ENCODE measurements around the gene ST7.
"Not testable (repeated sequence)": the region's sequence is repeated elsewhere in the genome, so short reads cannot be mapped to it uniquely, and the experiment has no call there.

The ST7 gene

DNA sequence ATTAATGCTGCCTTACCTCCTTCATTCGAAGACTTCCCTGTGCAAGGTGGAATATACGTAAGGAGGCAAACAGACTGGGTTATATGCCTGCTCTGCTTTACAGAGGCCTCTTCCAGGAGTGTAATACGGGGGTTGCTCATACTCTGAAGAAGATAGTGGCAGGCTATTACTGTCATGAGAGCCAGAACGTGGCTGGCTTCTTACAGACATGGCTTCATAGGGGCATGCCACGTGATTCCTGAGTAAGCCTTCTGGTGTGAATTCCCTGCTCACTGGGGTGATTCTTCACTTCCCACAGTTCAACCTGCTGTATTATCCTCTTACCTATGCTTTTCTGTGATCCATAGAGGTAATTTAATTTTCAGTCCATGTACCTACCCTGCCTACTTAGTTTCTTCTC is 141.8 kb downstream of the ST7 start:
- DNase-seq (ENCODE audit: low read depth in 3 of 3) = no peak

GRCh38 chr7:117096330-117096729 is 143.0 kb downstream of the ST7 start:
- no peak for DNase-seq (ENCODE audit: low read depth in 3 of 3)

GRCh38 chr7:117096942-117097341 is 143.6 kb downstream of the ST7 start:
- no peak for DNase-seq (ENCODE audit: low read depth in 3 of 3)

GRCh38 chr7:117097860-117098259 is 144.6 kb downstream of the ST7 start:
- DNase-seq (ENCODE audit: low read depth in 3 of 3) = no peak

DNA sequence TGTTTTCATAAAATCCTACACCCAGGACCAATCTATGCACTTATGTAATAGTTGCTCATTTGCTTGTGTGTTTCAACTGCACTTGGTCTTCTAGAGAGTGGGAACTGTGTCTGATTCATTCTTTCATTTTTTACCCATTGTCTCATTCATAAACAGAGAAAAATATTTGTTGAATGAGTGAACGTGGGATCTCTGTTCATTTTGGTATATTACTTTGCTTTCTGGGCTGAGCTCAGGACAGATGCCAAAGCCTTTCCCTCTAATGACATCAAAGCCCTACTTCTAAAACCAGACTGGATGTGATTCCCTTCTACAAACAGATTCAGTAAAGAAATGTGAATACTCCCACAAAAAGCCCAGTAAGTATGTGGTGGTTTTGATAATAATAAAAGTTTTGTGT is 145.2 kb downstream of the ST7 start:
- no peak for DNase-seq (ENCODE audit: low read depth in 3 of 3)

DNA sequence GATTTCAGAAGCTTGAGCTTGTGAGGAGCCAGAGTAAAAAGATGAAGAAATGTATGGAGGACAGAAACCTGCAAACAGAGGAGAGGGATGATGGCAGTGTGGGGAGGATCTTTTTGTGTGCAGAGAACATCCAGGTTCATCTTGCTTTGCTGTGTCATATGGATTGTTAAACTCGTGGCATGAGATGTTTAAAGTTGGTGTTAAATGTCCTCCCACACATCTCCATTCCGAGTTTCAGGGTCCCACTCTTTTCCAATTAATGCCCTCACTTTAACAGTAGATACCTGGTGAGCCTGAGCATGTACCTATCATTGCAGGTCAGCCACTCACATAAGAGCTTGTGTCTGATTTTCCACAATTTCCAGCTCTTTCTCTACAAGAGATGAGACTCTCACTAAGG is 147.7 kb downstream of the ST7 start:
- no peak for DNase-seq (ENCODE audit: low read depth in 3 of 3)

DNA sequence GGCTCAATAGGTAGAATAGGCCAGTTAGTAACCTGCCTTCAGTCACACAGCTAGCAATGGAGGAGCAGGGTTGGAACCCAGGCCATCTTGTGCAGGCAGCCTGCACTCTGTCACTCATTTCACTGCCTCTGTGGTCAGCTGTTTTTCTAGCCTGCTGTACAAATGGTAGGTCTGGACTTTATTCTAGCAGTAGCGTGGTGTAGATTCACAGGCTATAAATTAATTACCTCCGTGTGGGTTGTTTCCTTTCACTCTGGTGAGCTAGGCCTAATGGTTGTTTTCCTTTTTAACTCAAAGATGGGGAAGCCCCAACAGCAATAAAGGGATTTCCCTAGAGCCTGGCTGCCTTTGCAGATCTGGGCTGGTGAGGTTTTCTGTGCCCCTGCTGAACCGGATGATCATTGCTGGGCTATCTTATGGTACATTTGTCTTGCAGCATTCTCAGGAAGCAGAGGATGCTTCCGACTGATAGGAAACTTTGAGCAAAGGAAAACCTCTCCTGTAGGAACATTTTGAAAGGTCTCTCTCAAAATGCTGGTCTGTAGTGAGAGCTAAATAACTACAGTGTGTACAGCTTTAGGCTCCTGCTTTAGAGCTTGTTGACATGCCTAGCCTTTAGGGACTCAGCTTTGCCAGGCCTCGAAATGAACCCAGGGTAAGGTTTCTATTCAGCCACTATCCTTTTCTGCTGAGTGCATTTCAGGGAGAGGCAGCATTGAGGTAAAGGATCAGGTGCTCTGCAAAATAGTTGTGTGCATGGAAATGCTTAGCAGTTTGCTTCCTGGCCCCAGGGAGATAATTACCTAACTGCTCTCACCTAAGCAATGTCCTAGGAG is 157.4 kb downstream of the ST7 start:
- peak in 2 of 3 donors; percentile 17 to 35 for DNase-seq (ENCODE audit: low read depth in 3 of 3)

DNA sequence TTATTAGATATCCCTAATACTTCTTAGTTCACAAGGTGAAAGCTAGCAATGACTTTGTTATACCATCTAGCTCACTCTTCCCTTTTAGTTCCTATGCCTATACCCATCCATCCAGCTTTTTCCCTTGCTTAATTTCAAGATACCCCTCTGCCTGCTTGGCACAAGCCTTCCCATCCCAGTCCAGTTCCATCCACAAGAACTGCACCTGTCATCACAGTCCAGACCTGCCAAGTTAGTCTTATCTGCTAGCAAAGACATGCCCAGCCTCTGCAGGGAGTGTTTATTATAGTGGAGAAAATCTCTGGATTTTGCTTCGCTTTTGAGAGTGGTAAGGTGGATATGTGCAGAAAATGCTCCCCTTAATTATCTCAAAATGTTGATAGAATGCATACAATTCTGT is 158.2 kb downstream of the ST7 start:
- no peak for DNase-seq (ENCODE audit: low read depth in 3 of 3)

DNA sequence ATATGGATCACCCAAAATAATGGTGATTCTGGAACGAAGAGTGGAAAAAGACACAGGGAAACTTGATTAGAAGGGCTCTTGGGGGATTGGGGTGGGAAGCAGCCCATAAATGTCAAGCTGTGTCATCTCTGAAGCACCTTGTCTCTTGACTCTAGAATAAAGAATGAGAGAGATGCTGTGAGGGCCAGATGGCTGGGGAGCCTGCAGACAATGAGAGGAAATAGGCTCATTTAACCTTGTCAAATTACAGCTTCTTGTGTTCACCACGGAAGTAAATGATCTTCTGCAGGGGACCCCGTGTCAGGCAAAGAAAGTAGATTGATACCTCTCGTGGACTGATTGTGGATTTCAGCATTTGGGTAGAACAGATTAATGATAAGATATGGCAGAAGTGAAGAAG is 159.3 kb downstream of the ST7 start:
- DNase-seq (ENCODE audit: low read depth in 3 of 3) = no peak

- no peak for DNase-seq (ENCODE audit: low read depth in 3 of 3)
Measured at GRCh38 chr7:117113871-117114270, 160.6 kb downstream of the ST7 start.

DNA sequence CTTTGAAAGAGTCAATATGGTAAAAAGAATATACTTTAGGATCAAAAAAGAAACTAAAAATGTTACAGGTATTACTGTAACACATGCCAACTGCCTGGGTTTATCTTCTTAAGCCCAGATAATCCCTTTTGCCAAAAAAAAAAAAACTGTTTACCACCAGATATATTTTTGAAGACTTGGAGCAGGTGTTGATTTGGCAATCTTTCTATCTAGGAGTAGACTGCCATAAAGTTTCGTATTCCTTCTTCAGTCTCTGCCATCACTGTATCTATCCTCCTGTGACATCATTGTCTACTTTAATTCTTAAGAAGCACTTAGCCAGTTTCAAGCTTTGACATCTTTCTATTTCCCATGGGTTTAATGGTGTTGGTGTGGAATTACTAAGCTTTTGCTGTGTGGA is 161.0 kb downstream of the ST7 start:
- DNase-seq (ENCODE audit: low read depth in 3 of 3) = no peak

DNA sequence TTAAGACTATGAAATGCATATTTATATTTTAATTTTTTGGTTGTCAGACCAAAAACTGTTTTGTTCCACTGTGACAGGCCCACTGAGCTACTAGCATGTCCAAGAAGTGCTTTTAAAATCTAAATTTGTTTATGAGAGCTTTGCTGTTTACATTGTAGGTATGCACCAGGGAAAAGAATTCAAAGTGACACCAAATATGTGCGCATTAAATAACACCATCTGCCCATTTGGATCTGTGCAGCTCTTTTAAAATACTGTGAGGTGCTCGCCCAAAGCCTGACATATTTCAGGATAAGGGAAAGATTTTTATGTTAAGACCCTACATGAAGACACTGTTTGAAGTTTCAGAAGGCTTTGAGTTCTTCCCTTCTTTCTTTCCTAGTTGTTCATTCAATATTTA is 162.9 kb downstream of the ST7 start:
- no peak for DNase-seq (ENCODE audit: low read depth in 3 of 3)

- DNase-seq (ENCODE audit: low read depth in 3 of 3) = no peak
Measured at GRCh38 chr7:117117172-117117571, 163.9 kb downstream of the ST7 start.

GRCh38 chr7:117118579-117119180 is 165.4 kb downstream of the ST7 start:
- no peak for DNase-seq (ENCODE audit: low read depth in 3 of 3)

- DNase-seq (ENCODE audit: low read depth in 3 of 3) = peak; percentile 44 to 73 (median 65)
Measured at GRCh38 chr7:117119192-117119924, 166.1 kb downstream of the ST7 start.

DNA sequence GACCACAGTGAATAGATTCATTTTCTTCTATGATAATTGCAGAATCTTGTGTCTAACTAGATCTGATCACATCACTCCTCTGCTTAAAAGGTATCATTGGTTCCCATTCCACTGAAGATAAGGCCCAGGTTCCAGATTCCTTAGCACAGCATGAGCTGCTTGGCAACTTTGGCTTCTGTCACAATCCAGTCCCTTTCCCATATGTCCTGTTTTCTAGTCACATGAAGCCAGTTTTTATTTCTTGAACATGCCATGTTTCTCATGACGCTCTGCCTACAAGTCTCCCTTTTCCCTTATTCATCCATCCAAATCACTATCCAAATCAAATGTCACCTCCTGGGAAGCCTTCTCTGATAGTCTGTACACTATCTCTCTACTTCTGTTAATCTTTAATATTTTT is 167.0 kb downstream of the ST7 start:
- not testable (repeated sequence) for DNase-seq (ENCODE audit: low read depth in 3 of 3)

DNA sequence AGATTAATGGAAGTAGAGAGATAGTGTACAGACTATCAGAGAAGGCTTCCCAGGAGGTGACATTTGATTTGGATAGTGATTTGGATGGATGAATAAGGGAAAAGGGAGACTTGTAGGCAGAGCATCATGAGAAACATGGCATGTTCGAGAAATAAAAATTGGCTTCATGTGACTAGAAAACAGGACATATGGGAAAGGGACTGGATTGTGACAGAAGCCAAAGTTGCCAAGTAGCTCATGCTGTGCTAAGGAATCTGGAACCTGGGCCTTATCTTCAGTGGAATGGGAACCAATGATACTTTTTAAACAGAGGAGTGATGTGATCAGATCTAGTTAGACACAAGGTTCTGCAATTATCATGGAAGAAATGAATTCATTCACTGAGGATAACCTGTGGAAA is 168.7 kb downstream of the ST7 start:
- not testable (repeated sequence) for DNase-seq (ENCODE audit: low read depth in 3 of 3)

DNA sequence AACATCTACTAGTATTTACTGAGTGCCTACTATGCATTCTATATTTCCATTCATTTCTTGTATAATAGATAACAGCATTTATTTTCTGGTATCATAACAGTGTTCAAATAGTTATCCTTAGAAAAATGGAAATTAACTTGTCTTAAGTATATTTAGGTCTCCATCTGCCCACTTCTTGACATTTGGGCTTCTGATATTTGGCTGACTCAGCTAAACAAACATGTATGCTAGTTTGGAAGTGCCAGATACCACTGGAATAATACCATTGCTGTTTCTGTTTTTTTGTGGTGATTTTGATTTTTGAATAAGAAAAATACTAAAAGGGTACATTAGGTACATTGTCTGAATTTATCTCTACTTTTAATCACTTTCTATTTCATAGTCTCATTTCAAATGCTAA is 169.2 kb downstream of the ST7 start:
- no peak for DNase-seq (ENCODE audit: low read depth in 3 of 3)

DNA sequence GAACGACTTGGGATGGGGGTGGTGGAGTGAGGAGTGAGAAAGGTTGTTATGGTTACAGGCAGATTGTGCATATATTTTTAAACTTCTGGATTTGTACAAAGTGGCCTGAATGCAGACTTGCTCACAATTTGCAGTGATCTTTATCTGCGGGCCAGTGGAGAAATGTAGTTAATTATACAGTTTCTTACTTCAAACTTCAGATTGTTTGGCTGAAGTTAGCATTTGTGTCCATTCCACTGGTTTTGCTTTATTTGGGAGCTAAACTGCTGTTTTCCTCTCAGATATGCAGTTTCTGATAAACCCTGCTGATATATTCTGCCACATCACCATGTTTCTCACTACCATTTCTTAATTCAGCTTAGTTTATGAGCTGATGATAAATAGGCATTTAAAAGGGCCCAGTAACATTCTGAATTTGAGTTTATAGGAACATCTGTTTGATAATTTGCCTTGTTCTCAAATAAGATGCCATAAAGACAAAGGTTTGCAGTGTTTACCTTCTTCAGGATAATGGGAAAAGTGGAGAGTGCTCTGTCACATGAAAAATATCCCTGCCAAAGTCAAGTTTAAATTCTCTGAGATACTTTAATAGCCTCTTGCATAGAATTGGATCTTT is 170.1 kb downstream of the ST7 start:
- DNase-seq (ENCODE audit: low read depth in 3 of 3) = no peak

GRCh38 chr7:117124591-117125220 is 171.4 kb downstream of the ST7 start:
- DNase-seq (ENCODE audit: low read depth in 3 of 3) = peak; percentile 65 to 76 (median 71)

GRCh38 chr7:117126676-117127075 is 173.4 kb downstream of the ST7 start:
- DNase-seq (ENCODE audit: low read depth in 3 of 3) = no peak

Measured in stimulated activated CD4-positive, alpha-beta T cell treated with anti-CD3 and anti-CD28 coated beads, TNF-alpha, amount 100 ng/mL, for 48 hours (primary cell).